ENCODE data around the gene PGM5.
A peak's percentile ranks its signal among the peaks of the same experiment; 100 is the strongest.
"Not testable (repeated sequence)": the region's sequence is repeated elsewhere in the genome, so short reads cannot be mapped to it uniquely, and the experiment has no call there.

Gene PGM5

DNA sequence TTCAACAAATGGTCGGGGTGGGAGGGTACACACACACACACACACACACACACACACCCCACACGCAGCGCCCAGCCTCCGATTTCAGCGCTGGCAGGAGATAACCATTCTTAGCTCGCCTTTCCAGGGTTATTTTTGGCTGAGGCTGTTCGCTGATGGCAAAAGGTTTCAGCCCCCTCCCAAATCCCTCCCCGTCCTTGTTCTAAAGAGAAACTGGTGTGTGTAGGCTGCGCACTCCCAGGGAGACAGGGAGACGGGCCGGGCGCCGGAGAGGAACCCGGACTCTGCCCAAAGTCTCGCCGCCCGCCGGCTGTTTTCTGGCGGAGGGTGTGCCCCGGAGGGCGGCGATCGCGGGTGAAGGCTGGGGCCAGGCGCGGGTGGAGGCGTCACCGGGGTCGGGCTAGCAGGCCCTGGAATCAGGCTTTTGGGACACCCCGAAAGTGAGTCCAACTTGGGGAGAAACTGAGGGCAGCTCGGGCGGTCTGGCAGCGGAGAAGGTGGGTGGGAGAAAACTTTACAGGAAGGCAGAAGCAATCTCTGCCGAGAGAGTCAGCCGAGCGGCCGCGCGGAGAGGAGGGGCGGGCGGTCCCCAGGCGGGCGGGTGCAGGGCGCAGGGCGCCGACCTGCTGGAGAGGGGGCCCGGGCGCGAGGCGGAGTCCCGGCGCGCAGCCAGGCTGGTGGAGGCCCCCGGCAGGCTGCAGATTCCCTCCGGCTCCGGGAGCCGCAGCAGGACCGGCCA is at the start of gene PGM5:
TSS of gene PGM5 (plus strand) at position 232 of the 739 bp plus-strand sequence. CDS start 517 bp downstream, outside the sequence.
- Mint-ChIP-seq H3K27ac (peak within 1 kb of the TSS; percentile 69), H3K27me3 (peaks cover 13% of the 10 kb centered on the region), H3K4me3 (peak within 1 kb of the TSS; percentile 6)
- H3K36me3 Mint-ChIP-seq, H3K4me1 Mint-ChIP-seq, H3K9me3 Mint-ChIP-seq: not testable (repeated sequence)

DNA sequence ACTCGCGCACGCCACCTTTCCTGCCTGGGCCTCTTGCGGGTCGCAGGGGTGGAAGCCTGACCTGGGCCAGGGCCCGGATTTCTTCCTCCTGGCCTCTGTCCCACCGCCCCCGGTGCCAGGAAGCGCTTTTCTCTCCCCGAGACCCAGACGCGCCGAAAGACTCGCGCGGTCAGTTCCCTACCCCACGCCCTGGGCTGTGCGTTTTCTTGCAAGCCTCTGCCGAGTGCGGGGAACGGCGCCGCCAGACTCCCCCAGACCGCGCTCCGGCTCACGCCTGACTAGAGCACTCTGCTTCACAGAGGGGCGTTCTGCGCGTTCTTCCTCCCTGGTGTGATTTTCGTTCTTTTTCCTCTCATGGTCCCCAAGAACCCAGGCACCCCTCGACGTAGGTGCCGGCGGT is 49.3 kb upstream of the PGM5 start:
- H3K9me3 Mint-ChIP-seq, H3K4me1 Mint-ChIP-seq, H3K36me3 Mint-ChIP-seq, H3K27me3 Mint-ChIP-seq, H3K27ac Mint-ChIP-seq, H3K4me3 Mint-ChIP-seq: not testable (repeated sequence)

DNA sequence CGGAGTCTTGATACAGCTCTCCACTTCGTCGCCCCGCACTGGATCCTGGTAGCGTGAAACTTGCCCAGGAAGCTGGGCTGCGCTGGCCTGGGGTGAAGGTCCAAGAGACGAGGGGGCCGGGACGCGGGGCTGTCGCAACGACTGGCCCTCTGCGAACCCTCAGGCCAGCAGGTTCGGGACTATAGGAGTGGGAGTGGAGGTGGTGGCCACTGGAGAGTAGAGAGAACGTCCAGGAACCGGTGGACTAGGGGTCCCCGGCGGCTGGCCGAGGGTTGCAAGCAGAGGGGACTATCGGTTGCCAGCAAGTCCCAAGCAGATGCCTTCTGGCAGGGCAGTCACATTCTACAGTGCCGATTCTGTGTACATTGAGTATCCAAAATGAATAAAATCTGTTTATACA is 48.8 kb upstream of the PGM5 start:
- not testable (repeated sequence) for H3K4me3 Mint-ChIP-seq, H3K36me3 Mint-ChIP-seq, H3K27ac Mint-ChIP-seq, H3K9me3 Mint-ChIP-seq, H3K27me3 Mint-ChIP-seq, H3K4me1 Mint-ChIP-seq

DNA sequence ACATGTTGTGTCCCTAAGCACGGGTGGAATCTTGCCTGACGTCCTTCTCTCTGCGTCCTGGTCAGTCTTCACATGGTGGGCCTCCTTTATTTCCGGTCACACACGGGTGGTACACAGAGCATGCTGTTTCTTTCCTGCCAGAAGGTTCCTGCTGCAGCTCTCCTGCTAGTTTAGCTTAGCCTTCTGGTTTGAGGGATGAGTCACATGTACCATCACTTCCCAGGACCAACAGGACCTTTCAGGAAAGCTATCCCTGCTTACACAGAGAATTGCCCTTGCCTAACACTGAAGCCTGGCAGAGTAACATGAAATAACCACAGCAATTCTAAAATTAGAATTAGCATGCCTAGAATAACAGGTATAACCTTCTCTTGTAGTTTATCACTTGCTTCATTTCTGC is 45.2 kb upstream of the PGM5 start:
- H3K36me3 Mint-ChIP-seq, H3K4me1 Mint-ChIP-seq, H3K9me3 Mint-ChIP-seq, H3K27me3 Mint-ChIP-seq, H3K27ac Mint-ChIP-seq, H3K4me3 Mint-ChIP-seq: not testable (repeated sequence)

DNA sequence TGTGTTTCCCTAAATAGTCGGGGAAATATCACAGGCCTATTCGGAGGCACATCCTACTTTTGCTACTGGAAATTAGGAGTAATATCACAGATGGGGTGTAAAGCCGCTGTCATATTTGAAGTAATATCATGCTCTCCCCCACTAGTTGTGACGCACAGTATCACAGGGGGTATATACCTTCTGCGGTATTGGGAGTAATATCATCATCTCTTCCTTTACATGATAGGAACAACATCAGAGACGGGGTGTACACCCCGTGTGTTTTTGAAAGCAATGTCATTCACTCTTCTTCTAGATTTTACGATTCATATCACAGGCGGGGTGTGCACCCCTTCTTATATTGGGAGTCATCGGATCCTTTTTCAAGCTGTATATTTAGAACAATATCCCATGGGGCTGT is 38.2 kb upstream of the PGM5 start:
- H3K9me3 Mint-ChIP-seq, H3K4me1 Mint-ChIP-seq, H3K27me3 Mint-ChIP-seq, H3K27ac Mint-ChIP-seq, H3K4me3 Mint-ChIP-seq, H3K36me3 Mint-ChIP-seq: not testable (repeated sequence)

DNA sequence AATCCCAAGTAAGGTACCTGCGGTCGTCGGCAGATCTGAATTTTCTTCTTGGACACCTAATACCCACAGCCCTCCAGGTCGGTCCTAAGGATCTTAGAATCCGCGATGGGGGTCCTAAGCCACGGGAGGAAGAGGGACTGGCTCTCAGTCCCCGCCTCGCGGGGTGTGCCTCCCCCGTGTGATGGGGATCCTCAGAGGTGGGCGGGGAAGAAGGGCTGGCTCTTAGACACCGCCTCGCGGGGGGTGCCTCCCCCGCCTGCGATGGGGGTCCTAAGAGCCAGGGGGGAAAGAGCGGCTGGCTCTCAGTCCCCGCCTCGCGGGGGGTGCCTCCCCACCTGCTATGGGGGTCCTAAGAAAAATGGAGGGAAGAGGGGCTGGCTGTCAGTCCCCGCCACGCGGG is 32.7 kb upstream of the PGM5 start:
- not testable (repeated sequence) for H3K9me3 Mint-ChIP-seq, H3K27ac Mint-ChIP-seq, H3K36me3 Mint-ChIP-seq, H3K27me3 Mint-ChIP-seq, H3K4me1 Mint-ChIP-seq, H3K4me3 Mint-ChIP-seq

DNA sequence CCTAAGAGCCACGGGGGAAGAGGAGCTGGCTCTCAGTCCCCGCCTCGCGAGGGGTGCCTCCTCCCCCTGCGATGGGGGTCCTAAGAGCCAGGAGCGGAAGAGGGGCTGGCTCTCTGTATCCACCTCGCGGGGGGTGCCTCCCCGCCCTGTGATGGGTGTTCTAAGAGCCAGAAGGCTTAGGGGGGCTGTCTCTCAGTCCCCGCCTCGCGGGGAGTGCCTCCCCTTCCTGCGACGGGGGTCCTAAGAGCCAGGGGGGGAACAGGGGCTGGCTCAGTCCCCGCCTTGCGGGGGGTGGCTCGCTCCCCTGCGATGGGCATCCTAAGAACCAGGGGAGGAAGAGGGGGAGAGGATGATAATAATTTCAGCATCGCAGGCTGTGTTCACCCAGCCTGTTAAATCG is 31.9 kb upstream of the PGM5 start:
- H3K27me3 Mint-ChIP-seq, H3K4me1 Mint-ChIP-seq, H3K4me3 Mint-ChIP-seq, H3K36me3 Mint-ChIP-seq, H3K9me3 Mint-ChIP-seq, H3K27ac Mint-ChIP-seq: not testable (repeated sequence)

DNA sequence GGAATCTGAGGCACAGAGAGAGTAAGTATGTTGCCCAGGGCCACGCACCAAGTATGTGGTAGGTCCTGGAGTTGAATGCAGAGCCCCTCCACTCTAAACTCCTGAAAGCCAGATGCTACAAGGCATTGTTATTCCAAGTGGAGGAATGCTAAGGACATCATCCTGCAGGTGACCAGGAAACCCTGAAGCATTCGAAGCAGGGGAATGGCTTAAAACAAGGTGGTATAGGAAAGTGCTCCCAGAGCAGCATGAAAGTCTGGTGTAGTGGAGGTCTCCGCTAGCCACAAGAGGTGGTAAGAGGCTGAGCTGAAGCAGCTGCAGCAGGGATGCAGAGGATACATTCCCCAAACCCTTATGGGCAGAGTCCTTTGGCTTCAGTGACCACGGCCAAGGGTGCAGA is 27.3 kb upstream of the PGM5 start:
- H3K27ac Mint-ChIP-seq, H3K36me3 Mint-ChIP-seq, H3K4me3 Mint-ChIP-seq, H3K27me3 Mint-ChIP-seq, H3K4me1 Mint-ChIP-seq, H3K9me3 Mint-ChIP-seq: not testable (repeated sequence)

DNA sequence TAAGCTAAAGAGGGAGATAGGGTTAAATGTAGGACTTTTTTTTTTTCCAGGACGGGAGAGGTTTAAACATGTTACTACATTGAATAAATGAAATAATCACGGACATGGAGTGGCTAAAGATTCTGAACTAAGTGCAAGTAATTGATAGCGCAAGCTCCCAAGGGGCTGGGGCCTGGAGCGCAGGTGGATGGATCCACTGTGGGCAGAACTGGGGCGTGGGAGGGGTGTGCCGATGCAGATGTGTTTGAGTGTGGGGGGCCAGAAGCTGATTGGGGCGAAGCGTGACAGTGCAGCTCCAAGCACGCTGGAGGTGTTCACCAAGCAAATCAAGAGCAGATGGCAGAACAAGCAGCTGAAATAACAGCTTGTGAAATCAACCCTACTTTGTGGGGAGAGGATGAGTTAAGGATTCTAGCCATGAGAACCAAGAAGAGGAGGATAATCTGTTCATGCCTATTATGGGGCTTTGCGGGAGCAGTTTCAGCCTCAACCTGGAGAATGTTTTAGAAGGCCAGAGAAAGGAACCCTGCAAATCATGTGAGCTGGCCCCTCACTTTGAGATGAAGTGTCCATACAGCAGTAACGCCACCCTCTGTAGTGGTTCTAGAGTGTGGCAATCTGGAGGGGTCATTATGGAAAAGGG is 25.8 kb upstream of the PGM5 start:
- H3K9me3 Mint-ChIP-seq, H3K4me3 Mint-ChIP-seq, H3K36me3 Mint-ChIP-seq, H3K27ac Mint-ChIP-seq, H3K27me3 Mint-ChIP-seq, H3K4me1 Mint-ChIP-seq: not testable (repeated sequence)

DNA sequence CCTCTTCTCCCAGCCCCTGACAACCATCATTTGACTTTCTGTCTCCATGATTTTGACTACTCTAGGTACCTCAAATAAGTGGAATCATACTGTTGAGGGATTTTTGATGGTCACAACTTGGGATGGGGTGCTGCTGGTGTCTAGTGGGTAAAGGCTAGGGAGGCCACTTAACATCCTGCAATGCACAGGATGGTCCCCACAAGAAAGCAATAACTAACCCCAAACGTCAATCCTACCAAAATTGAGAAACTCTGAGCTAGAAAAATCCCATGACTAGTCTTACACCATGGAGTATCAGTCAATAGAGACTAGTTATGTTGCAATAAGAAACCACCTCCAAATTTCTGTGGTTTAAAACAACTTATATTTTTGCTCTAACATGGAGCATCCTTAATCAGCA is 24.3 kb upstream of the PGM5 start:
- not testable (repeated sequence) for H3K9me3 Mint-ChIP-seq, H3K4me3 Mint-ChIP-seq, H3K27ac Mint-ChIP-seq, H3K4me1 Mint-ChIP-seq, H3K36me3 Mint-ChIP-seq, H3K27me3 Mint-ChIP-seq

DNA sequence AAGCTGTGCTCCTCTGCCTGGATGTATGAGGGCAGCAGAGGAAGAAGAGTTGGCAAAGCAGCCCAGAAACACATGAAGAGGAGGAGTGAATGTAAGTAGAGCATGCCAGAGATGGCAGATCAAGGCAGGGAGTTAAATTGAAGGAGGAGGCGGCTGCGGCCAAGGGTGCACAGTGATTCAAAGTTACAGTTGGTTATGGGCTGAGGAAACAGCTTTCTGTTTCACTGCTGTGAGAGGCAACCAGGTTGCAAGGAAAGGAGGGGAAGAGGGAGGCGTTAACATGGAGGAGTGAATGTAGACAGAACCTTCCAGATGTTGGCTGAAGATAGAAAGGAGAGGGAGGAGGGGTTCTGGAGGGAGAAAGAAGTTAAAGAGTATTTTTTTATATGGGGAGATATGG is 20.5 kb upstream of the PGM5 start:
- H3K4me1 Mint-ChIP-seq, H3K4me3 Mint-ChIP-seq, H3K27ac Mint-ChIP-seq, H3K9me3 Mint-ChIP-seq, H3K27me3 Mint-ChIP-seq, H3K36me3 Mint-ChIP-seq: not testable (repeated sequence)

DNA sequence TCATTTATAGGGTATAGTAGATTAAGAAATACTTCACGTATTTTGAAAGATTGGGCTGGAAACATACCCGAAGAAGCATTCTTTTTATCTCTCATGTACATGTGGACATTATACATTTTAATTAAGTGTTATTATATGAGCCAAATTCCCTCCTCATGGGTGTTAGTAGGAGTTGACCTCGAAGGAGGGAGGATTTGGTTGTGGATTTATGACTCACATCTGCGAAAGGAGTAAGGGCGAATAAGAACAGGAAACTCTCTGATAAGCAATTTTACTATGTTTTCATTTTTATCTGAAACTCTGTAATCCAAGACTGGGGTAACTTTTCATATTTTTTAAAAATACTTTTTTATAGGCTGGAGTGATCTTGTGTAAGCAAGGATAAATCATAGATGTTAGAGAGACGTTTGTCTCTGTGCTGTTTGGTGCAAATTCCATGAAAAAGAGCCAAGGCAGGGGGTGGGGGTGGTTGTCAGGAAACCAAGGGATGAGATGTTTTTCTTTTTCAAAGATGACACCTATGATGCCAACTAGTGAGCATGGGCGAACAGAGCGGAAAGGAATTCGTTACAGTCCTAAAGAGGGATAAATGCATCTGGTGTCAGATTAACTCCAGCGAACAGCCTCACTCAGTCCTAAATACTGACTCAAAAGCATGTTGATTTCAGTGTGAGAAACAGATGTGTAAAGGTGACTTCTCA is 19.6 kb upstream of the PGM5 start:
- H3K9me3 Mint-ChIP-seq, H3K27ac Mint-ChIP-seq, H3K4me3 Mint-ChIP-seq, H3K4me1 Mint-ChIP-seq, H3K27me3 Mint-ChIP-seq, H3K36me3 Mint-ChIP-seq: not testable (repeated sequence)

DNA sequence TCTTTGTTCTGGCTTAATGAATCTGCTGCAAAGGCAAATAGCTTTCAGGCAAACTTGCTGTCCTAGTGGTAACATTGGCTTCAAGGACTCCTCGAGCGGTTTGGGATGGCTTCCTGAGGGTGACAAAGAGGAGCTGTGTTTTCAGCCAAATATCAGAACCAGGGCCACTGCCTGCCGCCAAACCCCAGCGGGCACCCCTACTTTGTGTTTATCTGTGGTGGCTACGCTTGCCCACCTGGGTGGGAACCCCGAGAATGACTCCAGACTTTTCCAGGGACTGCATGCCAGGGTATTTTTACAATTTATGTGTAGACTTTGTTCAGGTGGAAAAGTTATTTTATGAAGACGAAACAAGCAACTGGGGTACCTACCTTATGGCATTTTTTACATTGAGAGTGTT is 18.4 kb upstream of the PGM5 start:
- not testable (repeated sequence) for H3K27ac Mint-ChIP-seq, H3K9me3 Mint-ChIP-seq, H3K4me1 Mint-ChIP-seq, H3K27me3 Mint-ChIP-seq, H3K36me3 Mint-ChIP-seq, H3K4me3 Mint-ChIP-seq

DNA sequence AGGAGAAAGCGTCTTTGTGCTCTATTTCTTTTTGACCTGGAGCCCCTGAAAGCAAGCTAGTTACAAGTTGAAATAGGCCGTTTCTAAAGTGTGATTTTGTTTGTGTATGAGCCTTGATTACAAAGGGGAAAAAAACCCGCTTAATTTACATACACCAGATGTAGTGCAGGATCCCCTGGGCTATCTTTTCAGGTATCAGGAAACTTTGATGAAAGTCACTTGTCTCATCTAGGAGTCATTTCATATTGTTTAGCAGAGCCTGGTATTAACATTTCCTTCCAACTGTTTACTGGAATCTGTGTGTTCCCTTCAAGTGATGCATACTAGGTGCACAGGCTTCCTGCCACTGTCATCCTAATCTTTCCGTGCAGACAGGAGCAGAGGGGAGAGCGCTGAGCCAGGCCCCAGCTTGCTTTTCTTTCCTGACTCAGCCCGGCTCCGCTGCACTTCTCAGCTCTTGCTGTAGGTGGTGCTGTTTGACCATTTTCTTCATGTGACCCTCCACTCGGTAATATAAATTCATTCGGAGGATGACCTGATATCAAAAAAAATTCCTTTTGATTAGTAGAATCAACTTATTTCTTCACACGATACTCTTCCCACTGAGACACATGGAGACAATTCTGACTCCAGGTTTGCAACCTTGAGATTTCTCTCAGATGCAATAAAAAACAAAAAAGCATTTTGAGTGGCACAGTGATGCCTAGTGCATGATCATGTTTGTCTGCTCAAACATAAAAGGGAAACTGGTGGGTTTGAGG is 14.0 kb upstream of the PGM5 start:
- not testable (repeated sequence) for H3K27ac Mint-ChIP-seq, H3K9me3 Mint-ChIP-seq, H3K4me1 Mint-ChIP-seq, H3K4me3 Mint-ChIP-seq, H3K36me3 Mint-ChIP-seq, H3K27me3 Mint-ChIP-seq

DNA sequence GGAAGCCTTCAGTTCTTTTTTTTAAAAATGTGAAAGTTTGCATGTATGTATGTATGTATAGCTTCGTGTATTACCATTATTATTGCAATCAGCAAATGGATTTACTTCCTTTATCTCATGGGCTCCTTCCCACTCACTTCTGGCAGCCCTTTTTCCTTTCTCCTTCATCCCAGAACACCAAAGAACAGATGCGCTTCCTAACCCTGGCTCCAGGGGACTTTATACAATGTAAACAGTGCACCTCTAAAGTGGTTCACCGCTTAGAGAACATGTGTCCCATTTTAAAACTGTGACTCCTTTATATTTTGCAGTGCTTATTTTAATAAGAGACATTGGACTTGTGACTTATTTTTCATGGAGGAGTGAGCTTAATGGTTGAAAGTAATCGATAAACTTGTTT is 13.2 kb upstream of the PGM5 start:
- H3K36me3 Mint-ChIP-seq, H3K27ac Mint-ChIP-seq, H3K9me3 Mint-ChIP-seq, H3K4me1 Mint-ChIP-seq, H3K27me3 Mint-ChIP-seq, H3K4me3 Mint-ChIP-seq: not testable (repeated sequence)

DNA sequence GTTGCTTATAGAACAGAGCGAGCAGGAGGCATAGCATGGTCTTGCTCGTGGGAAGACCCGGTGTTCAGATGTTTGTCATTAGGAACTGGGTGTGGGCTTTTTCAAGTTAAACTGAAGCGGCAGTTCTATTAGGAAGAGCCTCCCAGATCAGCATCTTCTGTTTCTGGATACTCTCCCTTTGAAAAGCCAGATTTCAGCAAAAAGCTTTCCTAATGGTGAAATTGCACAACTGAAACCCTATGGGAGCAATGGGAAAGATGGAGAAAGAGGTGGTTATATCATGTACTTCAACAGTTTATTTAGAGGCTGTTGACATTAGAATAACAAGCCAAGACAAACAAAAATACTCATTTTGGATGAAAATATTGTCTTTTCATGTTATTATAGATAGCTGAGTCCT is 12.4 kb upstream of the PGM5 start:
- not testable (repeated sequence) for H3K27me3 Mint-ChIP-seq, H3K27ac Mint-ChIP-seq, H3K9me3 Mint-ChIP-seq, H3K4me3 Mint-ChIP-seq, H3K36me3 Mint-ChIP-seq, H3K4me1 Mint-ChIP-seq

Measured in activated naive CD4-positive, alpha-beta T cell treated with anti-CD3 and anti-CD28 coated beads, Interleukin-2, amount 50 U/mL, for 24 hours (primary cell).